HG02884 (cell line): Measurements from ENCODE around the gene OSBPL7.

Experiments
- ATAC-seq: cut with Tn5 transposase; IDR thresholded peaks from one replicate; pipeline ENCODE4 v1.9.1; 2021; ENCODE audit warnings: mild to moderate bottlenecking, moderate library complexity; ENCODE audit not compliant: unreplicated experiment

OSBPL7 gene

GRCh38 chr17:47807421-47807820 lies 14.2 kb downstream of the OSBPL7 start:
- no peak for ATAC-seq

DNA sequence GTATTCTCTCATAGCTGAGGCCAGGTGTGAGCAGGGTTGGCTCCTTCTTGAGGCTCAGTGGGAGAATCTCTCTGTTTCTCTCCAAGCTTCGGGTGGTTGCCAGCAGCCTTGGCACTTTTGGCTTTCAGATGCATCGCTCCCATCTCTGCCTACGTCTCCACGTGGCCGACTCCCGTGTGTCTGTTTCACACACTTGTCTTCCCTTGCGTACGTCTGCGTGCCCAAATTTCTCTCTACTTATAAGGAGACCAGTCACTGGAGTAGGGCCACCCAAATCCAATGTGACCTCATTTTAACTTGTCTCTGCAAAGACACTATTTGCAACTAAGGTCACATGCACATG lies 14.7 kb downstream of the OSBPL7 start:
- no peak for ATAC-seq

- ATAC-seq, result no peak
Measured at GRCh38 chr17:47806026-47806912, 15.3 kb downstream of the OSBPL7 start.

GRCh38 chr17:47804461-47804860 lies 17.1 kb downstream of the OSBPL7 start:
- ATAC-seq, result no peak

DNA sequence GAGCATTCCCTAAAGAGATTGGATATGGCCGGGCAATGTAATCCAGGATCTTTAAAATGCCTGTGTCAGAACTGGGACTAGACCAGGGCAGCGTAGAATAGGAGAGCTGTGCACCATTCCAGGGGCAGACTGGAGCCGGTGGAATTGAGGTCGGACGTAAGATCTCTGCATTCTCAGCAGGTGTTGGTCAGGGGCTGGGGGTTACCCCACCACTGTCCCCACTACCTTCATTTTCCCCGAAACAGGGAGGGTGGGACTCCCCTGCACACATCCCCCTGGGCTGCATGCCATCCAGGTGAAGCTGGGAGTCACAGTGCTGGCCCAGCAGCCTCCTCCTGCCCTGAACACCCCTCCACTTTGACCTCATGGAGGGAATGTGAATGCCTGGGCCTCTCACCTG lies 17.8 kb downstream of the OSBPL7 start:
- ATAC-seq, result no peak

DNA sequence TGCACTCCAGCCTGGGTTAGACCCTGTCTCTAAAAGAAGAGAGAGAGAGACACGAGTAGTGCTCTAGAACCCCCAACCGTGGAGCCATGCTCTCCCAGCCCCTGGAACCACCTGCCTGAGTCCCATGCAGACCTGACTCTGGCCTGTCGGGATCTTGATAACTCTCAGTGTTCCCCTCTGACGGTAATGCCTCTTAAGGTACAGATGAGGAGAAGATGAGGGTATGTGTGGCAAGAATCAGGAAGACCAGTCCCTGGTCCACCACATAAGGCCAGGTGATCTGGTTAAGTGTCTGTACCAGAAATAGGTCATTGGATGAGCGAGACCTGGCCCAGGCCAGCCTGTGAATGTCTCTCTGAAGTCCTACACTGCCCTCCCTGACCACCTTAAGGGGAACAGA lies 18.4 kb downstream of the OSBPL7 start:
- no peak for ATAC-seq

- no peak for ATAC-seq
Measured at GRCh38 chr17:47802341-47803022, 19.1 kb downstream of the OSBPL7 start.

GRCh38 chr17:47801906-47802305 lies 19.7 kb downstream of the OSBPL7 start:
- ATAC-seq, result no peak

DNA sequence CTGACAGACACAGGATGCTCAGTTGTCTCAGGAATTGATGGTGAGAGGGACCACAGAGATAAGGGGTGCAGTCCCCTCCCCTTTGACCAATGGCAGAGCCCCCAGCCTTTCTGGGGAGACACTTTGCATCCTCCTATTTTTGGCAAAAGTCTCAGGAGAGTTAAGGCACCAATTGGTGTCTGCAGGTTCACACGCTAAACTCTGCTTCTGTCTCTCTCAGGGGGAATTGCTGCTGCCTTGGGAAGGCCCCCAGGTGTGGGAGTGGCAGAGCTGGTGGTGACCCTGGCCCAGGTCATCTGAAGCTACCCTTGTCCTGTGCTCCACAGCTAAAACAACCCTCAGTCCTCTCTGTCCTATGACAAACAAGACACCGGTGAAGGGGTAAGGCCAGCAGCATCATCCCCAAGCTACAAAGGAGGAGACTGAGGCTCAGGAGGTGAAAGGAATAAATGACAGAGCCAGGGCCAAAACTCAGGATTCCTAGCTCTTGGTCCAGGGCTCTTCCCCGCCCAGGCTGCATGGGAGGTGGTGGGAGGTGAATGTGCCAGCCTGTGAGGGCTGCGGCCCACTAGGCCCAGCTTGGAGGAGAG lies 20.3 kb downstream of the OSBPL7 start:
- ATAC-seq, result no peak

- no peak for ATAC-seq
Measured at GRCh38 chr17:47800686-47801085, 20.9 kb downstream of the OSBPL7 start.

DNA sequence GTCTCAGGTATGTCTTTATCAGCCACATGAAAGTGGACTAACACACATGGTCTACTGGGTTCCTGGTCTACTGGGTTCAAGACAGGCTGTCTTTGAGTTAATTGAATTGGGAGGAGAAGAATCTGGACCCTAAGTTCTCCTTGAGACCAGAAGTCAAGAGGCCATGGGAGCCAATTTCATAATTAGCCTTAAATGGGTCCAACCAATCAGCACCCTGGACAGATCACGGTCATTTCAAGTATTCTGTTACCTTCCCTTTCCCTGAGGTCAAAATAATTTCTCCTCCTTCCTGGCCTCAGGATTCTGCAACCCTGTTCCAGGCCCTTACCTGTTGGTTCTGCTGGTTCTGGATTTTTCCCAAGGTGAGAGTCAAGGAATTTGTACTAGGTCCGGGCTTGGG lies 23.8 kb downstream of the OSBPL7 start:
- ATAC-seq, result no peak

GRCh38 chr17:47792979-47793378 lies 28.6 kb downstream of the OSBPL7 start:
- ATAC-seq, result no peak

- no peak for ATAC-seq
Measured at GRCh38 chr17:47792457-47792856, 29.1 kb downstream of the OSBPL7 start.

DNA sequence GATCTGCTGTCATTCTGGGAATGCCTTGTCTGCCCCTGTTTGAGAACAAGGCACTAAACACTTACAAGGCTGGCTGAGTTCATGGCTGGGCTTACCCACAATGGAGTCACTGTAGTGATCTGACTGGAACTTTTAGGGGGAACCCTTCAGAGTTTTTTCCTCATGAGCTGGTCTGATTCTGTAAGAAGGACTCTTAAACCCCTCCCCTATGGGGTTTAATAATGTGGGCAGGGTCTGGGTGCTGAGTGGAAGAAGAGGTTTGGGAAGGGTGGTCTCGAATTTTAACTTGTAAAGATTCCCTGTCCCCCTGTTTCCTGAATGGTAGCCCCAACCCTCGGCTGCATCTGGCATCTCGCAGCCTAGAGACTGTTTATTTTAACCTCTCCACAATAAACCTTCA lies 30.6 kb downstream of the OSBPL7 start:
- ATAC-seq, result no peak

DNA sequence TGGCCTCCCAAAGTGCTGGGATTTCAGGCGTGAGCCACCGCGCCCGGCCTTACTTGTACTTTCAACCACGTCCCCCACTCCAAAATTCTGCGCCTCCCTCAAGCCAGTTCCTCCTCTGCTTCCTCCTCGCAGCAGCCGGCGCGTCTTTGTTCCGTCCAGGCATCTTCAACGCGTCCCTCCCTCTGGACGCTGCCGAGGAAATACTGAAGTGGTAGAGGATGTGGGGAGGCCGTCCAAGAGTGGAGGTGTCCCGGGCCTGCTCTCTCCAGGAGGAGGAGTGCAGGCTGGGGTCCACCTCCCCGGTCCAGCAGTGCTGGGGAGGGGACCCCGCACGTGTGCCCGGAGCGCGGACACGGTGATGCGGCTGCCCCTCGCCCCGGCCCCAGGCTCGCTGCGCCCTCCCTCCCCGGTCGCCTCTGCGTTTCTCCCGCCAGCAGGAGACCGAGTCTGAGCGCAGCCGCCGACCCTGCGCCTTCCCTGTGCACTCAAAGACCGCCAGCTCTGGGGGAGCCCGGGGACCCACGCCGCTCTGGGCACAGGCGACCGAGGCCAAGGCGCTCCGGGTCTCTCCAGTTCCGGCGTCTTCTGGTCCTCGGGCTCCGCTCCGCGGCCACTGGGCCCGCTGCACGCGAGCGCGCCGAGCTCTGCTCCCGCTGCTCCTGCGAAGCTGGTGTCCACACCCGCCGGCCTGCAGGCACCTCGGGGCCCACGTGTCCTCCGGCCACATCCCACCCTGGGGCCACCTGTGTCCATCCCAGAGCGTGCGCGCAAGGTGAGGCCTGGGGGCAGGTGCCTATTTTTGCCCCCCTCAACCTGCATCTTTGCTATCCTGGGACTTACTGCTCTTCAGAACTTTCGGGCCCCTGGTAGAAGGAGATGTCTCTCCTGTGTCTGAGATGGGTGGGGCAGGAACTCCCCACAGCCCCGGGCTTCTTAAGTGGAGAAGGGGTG lies 31.7 kb downstream of the OSBPL7 start:
- no peak for ATAC-seq

DNA sequence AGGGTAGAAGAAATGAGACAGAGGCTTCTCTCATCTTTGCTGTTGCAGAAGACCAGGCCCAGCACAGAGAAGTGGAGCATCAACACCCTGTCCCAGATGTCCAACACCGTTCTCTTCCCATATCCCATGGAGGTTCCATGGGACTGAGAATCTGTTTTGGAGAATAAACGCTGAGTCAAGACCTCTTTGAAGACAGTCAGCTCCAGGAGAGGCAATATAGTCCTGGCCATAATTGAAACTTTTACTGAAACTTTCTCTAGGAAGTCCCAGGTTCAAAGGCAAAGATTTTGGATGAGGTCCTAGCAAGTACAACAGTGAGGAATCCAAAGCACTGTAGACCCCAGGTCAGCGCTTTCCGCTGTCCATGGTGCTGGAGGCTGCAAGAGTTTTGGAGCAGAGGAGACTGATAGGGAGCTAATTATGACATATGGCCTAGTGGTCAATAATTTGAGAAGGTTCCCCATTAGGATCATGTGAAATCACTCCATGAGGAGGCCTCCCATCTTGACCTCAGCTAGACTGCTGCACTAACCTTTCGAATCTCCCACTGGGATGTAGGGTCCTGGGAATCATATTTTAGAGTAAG lies 36.0 kb downstream of the OSBPL7 start:
- ATAC-seq, result no peak

- no peak for ATAC-seq
Measured at GRCh38 chr17:47781397-47781796, 40.2 kb downstream of the OSBPL7 start.

- ATAC-seq, result no peak
Measured at GRCh38 chr17:47778184-47778635, 43.4 kb downstream of the OSBPL7 start.

GRCh38 chr17:47776330-47777197 lies 45.0 kb downstream of the OSBPL7 start:
- no peak for ATAC-seq
